ENCODE results near the gene CNTN5. TPM values are rescaled to one million over a fixed set of nuclear protein-coding genes. Genes with fewer than 3 reads are reported as not detected.

Gene CNTN5
- total RNA-seq, 2 donors from 2014 or later: not detected

GRCh38 chr11:99693941-99694492 lies 673.3 kb downstream of the CNTN5 start:
- no peak overlapping the region for H3K9ac ChIP-seq (ENCODE audit: low read depth in 2 of 2, low read length in 2 of 2)
- no peak for DNase-seq
- intact Hi-C loops (cut with DNase I): no loop called here
- no peaks in the 10 kb centered on the region for H3K36me3 ChIP-seq
- TF ChIP-seq CTCF (IDR thresholded peaks at IDR 0.05): no peak
- no peaks in the 10 kb centered on the region for H3K9me3 ChIP-seq
- H3K27ac ChIP-seq: no peak overlapping the region
- H3K27me3 ChIP-seq: no peaks in the 10 kb centered on the region
- no peak overlapping the region for H3K4me3 ChIP-seq
- H3K4me1 ChIP-seq: no peaks in the 10 kb centered on the region

GRCh38 chr11:99695106-99695505 lies 674.4 kb downstream of the CNTN5 start:
- H3K36me3 ChIP-seq: no peaks in the 10 kb centered on the region
- H3K9me3 ChIP-seq: no peaks in the 10 kb centered on the region
- no peak overlapping the region for H3K4me3 ChIP-seq
- H3K4me1 ChIP-seq: no peaks in the 10 kb centered on the region
- intact Hi-C loops (cut with DNase I): no loop called here
- TF ChIP-seq CTCF (IDR thresholded peaks at IDR 0.05): no peak
- no peak overlapping the region for H3K27ac ChIP-seq
- no peak overlapping the region for H3K9ac ChIP-seq (ENCODE audit: low read depth in 2 of 2, low read length in 2 of 2)
- H3K27me3 ChIP-seq: no peaks in the 10 kb centered on the region
- no peak for DNase-seq

GRCh38 chr11:99706848-99707247 lies 686.1 kb downstream of the CNTN5 start:
- no peak overlapping the region for H3K4me3 ChIP-seq
- intact Hi-C loops (cut with DNase I): no loop called here

GRCh38 chr11:99708928-99709672 lies 688.4 kb downstream of the CNTN5 start:
- intact Hi-C loops (cut with DNase I): no loop called here
- DNase-seq: no peak
- Histone ChIP-seq H3K4me1 (no peaks in the 10 kb centered on the region), H3K9me3 (no peaks in the 10 kb centered on the region), H3K36me3 (no peaks in the 10 kb centered on the region), H3K27ac (no peak overlapping the region), H3K27me3 (no peaks in the 10 kb centered on the region), H3K9ac (ENCODE audit: low read depth in 2 of 2, low read length in 2 of 2) (no peak overlapping the region), H3K4me3 (no peak overlapping the region)
- no peak for TF ChIP-seq CTCF (IDR thresholded peaks at IDR 0.05)

More at GRCh38 chr11:99706848-99707247, 686.1 kb downstream of the CNTN5 start:
- Histone ChIP-seq H3K27ac (no peak overlapping the region), H3K36me3 (no peaks in the 10 kb centered on the region), H3K4me1 (no peaks in the 10 kb centered on the region), H3K9ac (ENCODE audit: low read depth in 2 of 2, low read length in 2 of 2) (no peak overlapping the region), H3K27me3 (no peaks in the 10 kb centered on the region), H3K9me3 (no peaks in the 10 kb centered on the region)
- no peak for TF ChIP-seq CTCF (IDR thresholded peaks at IDR 0.05)
- DNase-seq: no peak

GRCh38 chr11:99716302-99716701 lies 695.6 kb downstream of the CNTN5 start:
- TF ChIP-seq CTCF (IDR thresholded peaks at IDR 0.05): no peak
- intact Hi-C loops (cut with DNase I): no loop called here

More at GRCh38 chr11:99716302-99716701, 695.6 kb downstream of the CNTN5 start:
- no peak for DNase-seq
- H3K36me3 ChIP-seq: no peaks in the 10 kb centered on the region
- no peak overlapping the region for H3K9ac ChIP-seq (ENCODE audit: low read depth in 2 of 2, low read length in 2 of 2)
- H3K4me3 ChIP-seq: no peak overlapping the region
- H3K27me3 ChIP-seq: no peaks in the 10 kb centered on the region
- no peaks in the 10 kb centered on the region for H3K4me1 ChIP-seq
- H3K9me3 ChIP-seq: no peaks in the 10 kb centered on the region
- H3K27ac ChIP-seq: no peak overlapping the region
